Stimulated activated CD4-positive, alpha-beta T cell treated with anti-CD3 and anti-CD28 coated beads, Interleukin-4, amount 100 ng/mL, for 1 hour (primary cell): ENCODE results near the gene ARHGAP45.
"Not testable (repeated sequence)": the region's sequence is repeated elsewhere in the genome, so short reads cannot be mapped to it uniquely, and the experiment has no call there.

Experiments
- DNase-seq: peaks from one replicate; pipeline ENCODE4 v3.0.0-alpha.2; 2020

Gene ARHGAP45, protein sequence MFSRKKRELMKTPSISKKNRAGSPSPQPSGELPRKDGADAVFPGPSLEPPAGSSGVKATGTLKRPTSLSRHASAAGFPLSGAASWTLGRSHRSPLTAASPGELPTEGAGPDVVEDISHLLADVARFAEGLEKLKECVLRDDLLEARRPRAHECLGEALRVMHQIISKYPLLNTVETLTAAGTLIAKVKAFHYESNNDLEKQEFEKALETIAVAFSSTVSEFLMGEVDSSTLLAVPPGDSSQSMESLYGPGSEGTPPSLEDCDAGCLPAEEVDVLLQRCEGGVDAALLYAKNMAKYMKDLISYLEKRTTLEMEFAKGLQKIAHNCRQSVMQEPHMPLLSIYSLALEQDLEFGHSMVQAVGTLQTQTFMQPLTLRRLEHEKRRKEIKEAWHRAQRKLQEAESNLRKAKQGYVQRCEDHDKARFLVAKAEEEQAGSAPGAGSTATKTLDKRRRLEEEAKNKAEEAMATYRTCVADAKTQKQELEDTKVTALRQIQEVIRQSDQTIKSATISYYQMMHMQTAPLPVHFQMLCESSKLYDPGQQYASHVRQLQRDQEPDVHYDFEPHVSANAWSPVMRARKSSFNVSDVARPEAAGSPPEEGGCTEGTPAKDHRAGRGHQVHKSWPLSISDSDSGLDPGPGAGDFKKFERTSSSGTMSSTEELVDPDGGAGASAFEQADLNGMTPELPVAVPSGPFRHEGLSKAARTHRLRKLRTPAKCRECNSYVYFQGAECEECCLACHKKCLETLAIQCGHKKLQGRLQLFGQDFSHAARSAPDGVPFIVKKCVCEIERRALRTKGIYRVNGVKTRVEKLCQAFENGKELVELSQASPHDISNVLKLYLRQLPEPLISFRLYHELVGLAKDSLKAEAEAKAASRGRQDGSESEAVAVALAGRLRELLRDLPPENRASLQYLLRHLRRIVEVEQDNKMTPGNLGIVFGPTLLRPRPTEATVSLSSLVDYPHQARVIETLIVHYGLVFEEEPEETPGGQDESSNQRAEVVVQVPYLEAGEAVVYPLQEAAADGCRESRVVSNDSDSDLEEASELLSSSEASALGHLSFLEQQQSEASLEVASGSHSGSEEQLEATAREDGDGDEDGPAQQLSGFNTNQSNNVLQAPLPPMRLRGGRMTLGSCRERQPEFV

GRCh38 chr19:1066748-1067340 lies at the start of gene ARHGAP45:
Gene ARHGAP45 (plus strand): TSS chr19:1067167. CDS start chr19:1067406, 239 bp downstream.
- peak; percentile 83 for DNase-seq

DNA sequence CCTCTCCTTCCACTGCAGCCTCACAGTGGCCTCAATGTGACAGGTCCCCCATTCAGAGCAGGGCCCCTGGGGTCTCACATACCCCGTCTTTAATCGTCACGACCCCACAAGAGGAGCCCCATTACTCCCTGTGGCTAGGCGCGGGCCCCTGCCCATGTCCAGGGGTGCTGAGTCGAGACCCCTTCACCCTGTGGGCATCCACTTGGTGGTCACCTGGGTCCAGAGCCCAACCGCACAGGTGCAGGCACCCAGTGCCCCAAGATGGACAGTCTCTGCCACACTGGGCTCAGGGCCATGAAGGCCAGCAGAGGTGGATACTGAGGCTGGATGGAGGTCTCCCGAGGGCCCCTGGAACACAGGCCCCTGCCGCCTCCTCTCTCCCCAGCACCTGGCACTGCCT lies 49.1 kb upstream of the ARHGAP45 start:
- DNase-seq = no peak

DNA sequence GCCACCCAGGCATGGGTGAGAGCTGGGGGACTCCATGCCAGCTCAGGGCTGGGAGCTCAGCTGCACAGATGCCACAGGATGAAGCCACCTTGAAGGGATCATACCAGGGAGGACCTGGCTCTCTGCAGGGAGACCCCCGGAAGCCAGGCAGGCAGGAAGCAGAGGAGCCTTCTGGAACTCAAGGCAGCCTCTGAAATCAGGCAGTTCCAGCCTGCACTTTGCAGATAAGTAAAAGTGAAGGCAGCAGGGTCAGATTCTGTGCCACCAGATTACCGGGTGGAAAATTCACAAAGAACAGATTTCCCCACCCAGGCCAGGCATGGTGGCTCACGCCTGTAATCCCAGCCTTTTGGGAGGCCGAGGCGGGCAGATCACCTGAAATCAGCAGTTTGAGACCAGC lies 48.6 kb upstream of the ARHGAP45 start:
- DNase-seq = no peak

- DNase-seq = no peak
These were observed 47.9 kb upstream of the ARHGAP45 start for GRCh38 chr19:1018932-1019615.

DNA sequence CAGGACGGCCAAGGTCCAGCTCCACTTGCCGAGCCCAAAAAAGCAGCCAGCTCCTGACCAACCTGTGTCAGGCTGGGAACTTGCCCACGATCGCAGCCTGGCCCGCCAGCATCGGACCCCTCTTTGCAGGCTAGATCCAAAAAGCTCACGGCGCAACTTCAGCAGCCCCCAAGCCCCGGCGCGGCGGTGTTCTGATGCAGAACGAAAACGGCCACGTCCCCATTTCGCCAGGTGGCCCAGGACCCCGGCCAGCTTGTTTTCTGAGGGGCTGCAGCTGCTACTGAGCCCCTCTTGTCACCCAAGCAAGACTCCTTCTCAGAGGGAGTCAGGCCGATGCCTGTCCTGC lies 47.4 kb upstream of the ARHGAP45 start:
- no peak for DNase-seq

- DNase-seq = peak; percentile 47
These were observed 46.7 kb upstream of the ARHGAP45 start for GRCh38 chr19:1019980-1020867.

DNA sequence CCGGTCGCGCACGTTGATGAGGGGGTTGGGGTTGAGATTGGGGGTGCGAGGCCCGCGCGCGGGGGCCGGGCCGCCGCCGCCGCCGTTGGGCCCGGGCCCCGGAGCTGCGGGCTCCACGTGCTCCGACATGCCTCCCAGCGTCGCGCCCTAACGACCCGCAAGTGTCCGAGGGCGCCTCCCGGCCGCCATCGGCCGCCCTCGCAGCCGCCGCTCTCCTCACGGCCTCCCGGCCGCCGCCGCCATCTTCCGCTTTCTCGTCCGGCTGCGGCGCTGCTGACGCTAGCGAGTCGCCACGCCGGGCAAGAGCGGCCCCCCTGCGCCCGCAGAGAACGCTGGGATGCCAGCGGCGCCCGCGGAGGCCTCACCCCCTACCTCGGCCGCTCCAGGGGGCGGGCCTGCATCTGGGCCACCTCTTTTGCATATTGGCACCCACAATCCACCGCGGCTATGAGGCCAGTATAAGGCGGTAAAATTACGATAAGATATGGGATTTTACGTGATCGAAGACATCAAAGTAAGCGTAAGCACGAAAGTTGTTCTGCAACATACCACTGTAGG lies 46.0 kb upstream of the ARHGAP45 start, which contains the start of gene TMEM259:
TSS of gene TMEM259 (minus strand) at position 256 of the 558 bp plus-strand sequence. CDS start at position 129, 127 bp downstream.
- peak; percentile 97 for DNase-seq

GRCh38 chr19:1023883-1024188 lies 43.1 kb upstream of the ARHGAP45 start:
- DNase-seq = not testable (repeated sequence)

GRCh38 chr19:1025080-1025479 lies 41.9 kb upstream of the ARHGAP45 start:
- DNase-seq = not testable (repeated sequence)

- DNase-seq = peak; percentile 72
These were observed 40.8 kb upstream of the ARHGAP45 start, which contains the start of gene CNN2 for GRCh38 chr19:1025960-1026782. Gene CNN2 (plus strand): TSS chr19:1026608. CDS start chr19:1026662, 54 bp downstream.

DNA sequence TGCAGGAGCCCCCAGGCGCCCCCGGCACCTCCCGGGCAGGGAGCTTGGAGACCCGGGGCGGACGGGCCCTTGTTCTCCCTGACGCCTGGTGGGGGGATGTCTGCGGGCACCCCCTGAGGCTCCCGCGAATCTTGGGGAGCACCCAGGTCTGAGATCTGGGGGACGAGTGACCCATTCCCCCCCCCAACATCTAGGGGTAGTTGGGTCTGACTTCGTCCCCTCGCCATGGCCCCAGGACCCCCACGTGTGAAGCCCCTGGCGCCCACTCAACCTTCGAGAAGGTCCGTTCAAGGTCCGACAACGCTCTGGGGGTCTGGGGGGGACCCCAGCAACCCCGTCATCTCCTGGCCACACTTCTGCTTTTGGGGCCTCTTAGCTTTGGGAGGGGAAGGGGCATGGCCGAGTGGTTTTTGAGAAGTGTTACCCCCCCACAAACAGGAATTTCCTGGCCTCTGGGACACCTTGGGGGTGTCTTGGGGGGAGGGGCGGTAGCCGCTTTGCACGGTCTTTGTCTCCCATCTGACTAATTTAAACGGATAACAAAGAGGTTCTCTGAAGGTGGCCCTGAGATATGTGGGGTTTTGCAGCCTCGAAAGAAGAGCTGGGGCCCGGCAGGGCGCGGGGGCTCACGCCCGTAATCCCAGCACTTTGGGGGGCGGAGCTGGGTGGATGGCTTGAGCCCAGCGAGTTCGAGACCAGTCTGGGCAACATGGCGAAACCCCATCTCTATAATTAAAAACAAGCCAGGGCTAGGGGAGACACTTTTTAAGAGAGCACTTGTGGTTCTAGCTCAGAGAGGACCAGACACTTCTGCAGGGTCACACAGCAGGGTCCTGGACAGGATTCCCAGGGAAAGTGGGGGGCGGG lies 40.0 kb upstream of the ARHGAP45 start:
- DNase-seq = peak; percentile 40

DNA sequence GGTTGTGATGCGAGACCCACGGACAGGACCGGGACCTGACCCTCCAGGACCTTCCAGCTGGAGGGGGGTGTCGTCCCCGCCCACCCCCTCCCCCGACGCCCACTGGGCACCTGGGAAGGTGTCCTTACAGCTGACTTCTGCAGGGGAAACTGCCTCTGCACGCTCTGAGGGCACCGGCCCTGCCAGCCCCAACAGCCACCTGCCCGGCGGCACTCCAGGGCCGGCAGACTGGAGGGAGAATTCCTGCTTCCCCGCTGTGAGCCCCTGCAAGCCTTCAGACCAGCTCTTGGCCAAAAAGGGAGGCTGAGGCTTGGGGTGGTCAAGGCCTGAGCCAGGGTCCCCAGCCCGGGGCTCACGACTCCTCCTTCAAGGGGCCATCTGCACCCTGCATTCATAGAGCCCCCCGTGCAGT lies 39.3 kb upstream of the ARHGAP45 start:
- no peak for DNase-seq

DNA sequence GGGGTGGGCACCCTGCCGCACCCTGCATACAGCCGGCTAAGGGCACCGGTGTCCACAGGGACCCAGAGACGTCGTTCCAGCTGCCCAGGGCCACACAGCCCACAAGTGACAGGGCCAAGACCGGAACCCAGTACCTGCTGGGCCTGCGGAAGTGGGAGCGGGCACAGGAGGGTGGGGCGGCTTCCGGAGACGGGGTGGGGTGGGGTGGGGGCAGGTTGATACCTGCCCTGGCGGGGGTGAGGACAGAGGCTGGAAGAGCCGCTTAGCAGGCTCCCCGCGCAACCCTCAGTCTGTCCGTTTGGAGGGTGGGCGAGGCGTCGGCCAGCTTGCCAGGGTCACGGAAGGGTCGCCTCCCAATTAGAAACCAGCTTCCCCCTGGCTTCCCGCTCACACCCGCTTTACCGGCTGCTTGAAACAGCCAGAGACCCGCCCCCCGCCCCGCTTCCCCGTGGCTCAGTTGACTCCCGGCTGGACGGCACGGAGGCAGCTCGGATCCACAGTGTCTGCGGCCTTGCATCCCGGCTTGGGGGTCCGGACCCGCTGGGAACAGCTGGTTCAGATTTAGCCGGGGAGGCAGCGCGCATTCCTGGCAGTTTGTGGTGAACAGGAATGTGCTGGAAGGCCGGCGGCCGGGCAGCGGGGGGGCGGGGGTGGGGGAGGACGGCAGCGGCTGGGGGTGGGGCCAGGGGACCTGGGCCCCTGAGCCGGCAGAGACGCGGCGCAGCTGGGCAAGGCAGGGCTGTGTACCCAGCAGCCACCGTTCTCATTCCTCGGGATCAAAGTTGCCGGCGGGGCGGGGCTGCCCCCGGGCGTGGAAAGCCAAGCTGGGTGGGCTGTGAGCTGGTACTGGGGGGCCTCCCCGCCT lies 38.7 kb upstream of the ARHGAP45 start:
- peak; percentile 48 for DNase-seq

DNA sequence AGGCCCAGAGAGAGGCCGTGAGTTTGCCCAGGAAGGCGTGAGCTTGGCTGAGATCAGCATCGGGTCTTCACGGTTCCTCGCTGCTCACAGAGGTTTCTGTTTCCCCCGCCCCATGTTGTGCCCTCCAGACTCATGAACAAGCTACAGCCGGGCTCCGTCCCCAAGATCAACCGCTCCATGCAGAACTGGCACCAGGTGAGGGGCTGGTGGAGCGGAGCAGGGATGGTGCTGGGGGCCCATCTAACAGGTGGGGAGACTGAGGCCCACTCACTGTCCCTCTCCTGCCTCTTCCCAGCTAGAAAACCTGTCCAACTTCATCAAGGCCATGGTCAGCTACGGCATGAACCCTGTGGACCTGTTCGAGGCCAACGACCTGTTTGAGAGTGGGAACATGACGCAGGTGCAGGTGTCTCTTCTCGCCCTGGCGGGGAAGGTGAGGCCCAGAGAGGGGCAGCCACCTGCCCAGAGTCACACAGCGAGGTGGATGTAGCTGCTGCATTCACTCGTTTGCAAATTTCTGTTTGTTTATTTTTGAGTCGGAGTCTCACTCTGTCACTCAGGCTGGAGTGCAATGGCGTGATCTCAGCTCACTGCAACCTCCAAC lies 34.6 kb upstream of the ARHGAP45 start:
- DNase-seq = no peak

DNA sequence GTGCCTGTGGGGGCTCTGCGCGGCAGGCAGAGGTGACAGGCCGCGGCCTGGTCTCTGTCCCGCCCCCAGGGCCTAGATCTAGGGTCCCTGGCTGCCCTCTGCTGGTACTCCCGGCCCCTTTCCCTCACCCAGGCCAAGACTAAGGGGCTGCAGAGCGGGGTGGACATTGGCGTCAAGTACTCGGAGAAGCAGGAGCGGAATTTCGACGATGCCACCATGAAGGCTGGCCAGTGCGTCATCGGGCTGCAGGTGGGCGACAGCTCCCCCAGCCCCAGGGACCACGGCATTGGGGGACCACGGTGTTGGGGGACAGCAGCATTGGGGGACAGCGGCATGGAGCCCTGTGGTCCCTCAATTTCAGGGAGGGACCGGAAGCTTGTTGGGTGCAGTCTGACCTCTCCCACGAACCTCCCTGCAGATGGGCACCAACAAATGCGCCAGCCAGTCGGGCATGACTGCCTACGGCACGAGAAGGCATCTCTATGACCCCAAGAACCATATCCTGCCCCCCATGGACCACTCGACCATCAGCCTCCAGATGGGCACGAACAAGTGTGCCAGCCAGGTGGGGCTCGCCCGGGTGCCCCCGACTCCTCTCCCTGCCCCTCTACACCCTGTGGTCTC lies 30.9 kb upstream of the ARHGAP45 start:
- DNase-seq = no peak

DNA sequence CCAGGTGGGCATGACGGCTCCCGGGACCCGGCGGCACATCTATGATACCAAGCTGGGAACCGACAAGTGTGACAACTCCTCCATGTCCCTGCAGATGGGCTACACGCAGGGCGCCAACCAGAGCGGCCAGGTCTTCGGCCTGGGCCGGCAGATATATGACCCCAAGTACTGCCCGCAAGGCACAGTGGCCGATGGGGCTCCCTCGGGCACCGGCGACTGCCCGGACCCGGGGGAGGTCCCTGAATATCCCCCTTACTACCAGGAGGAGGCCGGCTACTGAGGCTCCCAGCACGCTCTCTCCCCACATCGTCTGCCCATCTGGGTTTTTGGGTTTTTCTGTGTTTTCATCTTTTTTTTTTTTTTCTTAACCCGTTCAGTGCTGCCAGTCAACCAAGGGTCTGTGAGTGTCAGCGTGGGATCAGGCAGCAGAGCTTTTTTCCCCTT lies 29.3 kb upstream of the ARHGAP45 start:
- no peak for DNase-seq
